Osteocyte (in vitro differentiated cells): ENCODE results near the gene CDH4. TPM values are rescaled to one million over a fixed set of nuclear protein-coding genes. Genes with fewer than 3 reads are reported as not detected.

Experiments used
- DNase-seq: peaks from one replicate; pipeline ENCODE4 v3.0.0; 2021; ENCODE audit warnings: mixed read lengths; ENCODE audit not compliant: unreplicated experiment; ENCODE audit errors: extremely low spot score
- H3K27ac Mint-ChIP-seq: one replicate; pipeline ENCODE4 v1.8.0; 2021; ENCODE audit warnings: mild to moderate bottlenecking, mixed read lengths; ENCODE audit not compliant: unreplicated experiment
- H3K27me3 Mint-ChIP-seq: one replicate; pipeline ENCODE4 v1.8.0; 2021; ENCODE audit warnings: mixed read lengths; ENCODE audit not compliant: unreplicated experiment
- H3K36me3 Mint-ChIP-seq: one replicate; pipeline ENCODE4 v1.8.0; 2021; ENCODE audit warnings: mixed read lengths; ENCODE audit not compliant: unreplicated experiment
- H3K4me1 Mint-ChIP-seq: one replicate; pipeline ENCODE4 v1.8.0; 2021; ENCODE audit warnings: mixed read lengths; ENCODE audit not compliant: unreplicated experiment
- H3K4me3 Mint-ChIP-seq: one replicate; pipeline ENCODE4 v1.8.0; 2021; ENCODE audit warnings: mild to moderate bottlenecking, moderate library complexity, mixed read lengths; ENCODE audit not compliant: unreplicated experiment
- H3K9me3 Mint-ChIP-seq: one replicate; pipeline ENCODE4 v1.8.0; 2021; ENCODE audit warnings: mixed read lengths; ENCODE audit not compliant: unreplicated experiment
- total RNA-seq: library from RNA; stranded (reverse); gene quantifications from 2 replicates; pipeline ENCODE4 v1.2.1, GENCODE V29; 2021
- TF ChIP-seq, protein P1 (sequence below): fragments of 200-600 bp; sonication (generic); IDR thresholded peaks from 2 replicates; pipeline ENCODE4 v1.5.0; 2021; ENCODE audit warnings: antibody characterized with exemption, mild to moderate bottlenecking, moderate library complexity

Gene CDH4
- total RNA-seq, 1 donor from 2014 or later, result 1.3 TPM

DNA sequence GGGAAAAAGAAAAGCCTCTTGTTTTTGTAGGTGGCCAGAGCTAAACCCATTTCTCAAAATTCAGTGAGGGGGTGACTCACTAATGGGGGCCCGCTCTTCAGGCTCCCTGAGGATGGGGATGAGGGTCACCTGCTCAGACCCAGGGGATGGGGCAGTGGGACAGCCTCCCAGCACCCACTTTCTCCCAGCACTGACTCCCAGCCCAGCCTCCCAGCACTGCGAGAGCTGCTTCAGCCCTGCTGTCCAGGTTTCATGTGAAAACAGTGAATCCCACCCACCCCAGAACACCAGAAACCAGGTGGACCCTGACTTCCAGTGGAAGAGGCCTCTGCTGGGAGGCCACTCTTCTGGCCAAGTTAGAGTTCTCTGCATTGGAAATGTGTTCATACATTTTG lies 362.6 kb downstream of the CDH4 start:
- Mint-ChIP-seq H3K27me3 (no peaks in the 10 kb centered on the region), H3K4me1 (no peaks in the 10 kb centered on the region), H3K4me3 (no peak overlapping the region), H3K9me3 (peaks cover 3% of the 10 kb centered on the region), H3K27ac (no peak overlapping the region), H3K36me3 (no peaks in the 10 kb centered on the region)
- DNase-seq, result no peak
- TF ChIP-seq, protein P1, sequence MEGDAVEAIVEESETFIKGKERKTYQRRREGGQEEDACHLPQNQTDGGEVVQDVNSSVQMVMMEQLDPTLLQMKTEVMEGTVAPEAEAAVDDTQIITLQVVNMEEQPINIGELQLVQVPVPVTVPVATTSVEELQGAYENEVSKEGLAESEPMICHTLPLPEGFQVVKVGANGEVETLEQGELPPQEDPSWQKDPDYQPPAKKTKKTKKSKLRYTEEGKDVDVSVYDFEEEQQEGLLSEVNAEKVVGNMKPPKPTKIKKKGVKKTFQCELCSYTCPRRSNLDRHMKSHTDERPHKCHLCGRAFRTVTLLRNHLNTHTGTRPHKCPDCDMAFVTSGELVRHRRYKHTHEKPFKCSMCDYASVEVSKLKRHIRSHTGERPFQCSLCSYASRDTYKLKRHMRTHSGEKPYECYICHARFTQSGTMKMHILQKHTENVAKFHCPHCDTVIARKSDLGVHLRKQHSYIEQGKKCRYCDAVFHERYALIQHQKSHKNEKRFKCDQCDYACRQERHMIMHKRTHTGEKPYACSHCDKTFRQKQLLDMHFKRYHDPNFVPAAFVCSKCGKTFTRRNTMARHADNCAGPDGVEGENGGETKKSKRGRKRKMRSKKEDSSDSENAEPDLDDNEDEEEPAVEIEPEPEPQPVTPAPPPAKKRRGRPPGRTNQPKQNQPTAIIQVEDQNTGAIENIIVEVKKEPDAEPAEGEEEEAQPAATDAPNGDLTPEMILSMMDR, result no peak

DNA sequence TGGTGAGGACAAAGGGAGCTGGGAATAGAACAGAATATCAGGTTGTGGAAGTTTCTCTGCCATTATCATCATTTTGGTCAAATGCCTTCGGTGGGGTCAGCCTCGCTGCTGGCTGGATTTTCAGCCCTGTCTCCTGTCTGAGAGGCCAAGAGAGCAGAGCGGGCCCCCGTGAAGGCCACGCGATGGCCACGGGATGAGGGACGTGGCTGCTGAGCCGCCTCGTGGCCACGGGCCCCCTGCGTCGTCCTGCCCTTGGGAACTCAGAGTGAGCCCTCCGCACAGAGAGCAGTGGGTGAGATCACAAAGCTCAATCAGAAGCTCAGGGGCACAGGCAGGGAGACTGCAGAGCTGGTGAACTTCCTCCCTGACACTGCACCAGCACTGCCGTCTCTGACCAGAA lies 363.7 kb downstream of the CDH4 start:
- DNase-seq, result no peak
- no peaks in the 10 kb centered on the region for H3K27me3 Mint-ChIP-seq
- no peaks in the 10 kb centered on the region for H3K4me1 Mint-ChIP-seq
- TF ChIP-seq, protein P1, result no peak
- H3K4me3 Mint-ChIP-seq, result no peak overlapping the region
- H3K9me3 Mint-ChIP-seq, result peaks cover 3% of the 10 kb centered on the region
- no peak overlapping the region for H3K27ac Mint-ChIP-seq
- no peaks in the 10 kb centered on the region for H3K36me3 Mint-ChIP-seq

GRCh38 chr20:61619751-61620150 lies 367.7 kb downstream of the CDH4 start:
- Mint-ChIP-seq H3K36me3 (no peaks in the 10 kb centered on the region), H3K27me3 (no peaks in the 10 kb centered on the region), H3K27ac (no peak overlapping the region), H3K9me3 (peaks cover 3% of the 10 kb centered on the region), H3K4me1 (no peaks in the 10 kb centered on the region), H3K4me3 (no peak overlapping the region)
- TF ChIP-seq, protein P1, result no peak
- DNase-seq, result no peak

GRCh38 chr20:61620174-61620573 lies 368.1 kb downstream of the CDH4 start:
- Mint-ChIP-seq H3K27ac (no peak overlapping the region), H3K4me1 (no peaks in the 10 kb centered on the region), H3K36me3 (no peaks in the 10 kb centered on the region), H3K27me3 (no peaks in the 10 kb centered on the region), H3K9me3 (peaks cover 3% of the 10 kb centered on the region), H3K4me3 (no peak overlapping the region)
- TF ChIP-seq, protein P1, result no peak
- DNase-seq, result no peak

DNA sequence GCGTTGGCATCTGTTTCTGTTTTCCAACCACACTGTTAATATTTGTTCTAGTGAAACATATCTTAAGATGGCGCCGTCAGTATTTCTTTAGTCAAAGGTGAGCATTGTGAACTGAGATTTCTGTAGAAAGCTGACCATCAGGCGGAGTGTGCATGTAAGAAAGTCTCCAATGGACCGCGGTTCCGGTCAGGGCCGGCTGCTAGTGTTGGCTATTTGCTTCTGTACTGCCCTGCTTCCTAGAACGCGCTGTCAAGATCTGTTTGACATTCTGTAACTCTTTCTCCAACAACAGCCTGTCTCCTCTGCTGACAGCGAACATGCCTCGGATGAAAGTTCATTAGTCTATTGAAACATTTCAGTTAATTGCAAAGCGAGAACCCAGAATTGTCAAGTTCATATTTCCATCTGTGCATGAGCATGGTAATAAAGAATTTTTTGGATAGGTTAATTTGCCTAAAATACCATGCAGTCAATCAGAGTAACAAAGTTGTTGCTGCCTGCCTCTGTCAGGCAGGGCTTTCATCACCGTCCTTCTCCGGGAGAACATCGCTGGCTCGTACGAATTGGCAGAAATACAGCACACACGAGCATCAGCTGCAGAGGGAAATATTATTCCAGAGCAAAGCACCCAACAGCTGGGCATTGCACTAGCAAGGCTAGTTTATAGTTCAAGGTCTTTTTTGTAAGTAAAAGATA lies 369.1 kb downstream of the CDH4 start:
- peaks cover 3% of the 10 kb centered on the region for H3K9me3 Mint-ChIP-seq
- H3K27me3 Mint-ChIP-seq, result no peaks in the 10 kb centered on the region

More for the DNA sequence above, 369.1 kb downstream of the CDH4 start:
- DNase-seq, result no peak
- TF ChIP-seq, protein P1, result no peak
- Mint-ChIP-seq H3K36me3 (no peaks in the 10 kb centered on the region), H3K4me3 (no peak overlapping the region), H3K4me1 (no peaks in the 10 kb centered on the region), H3K27ac (no peak overlapping the region)
